Neural cell (in vitro differentiated cells): ENCODE measurements around the gene ADARB2. TPM values are rescaled to one million over a fixed set of nuclear protein-coding genes. Genes with fewer than 3 reads are reported as not detected.

ENCODE experiments used
- H2AFZ ChIP-seq: fragments of 200-600, 300-800 bp; sonication (generic), shearing (Covaris generic); 2 replicates; pipeline ENCODE4 v1.6.0; 2014; ENCODE audit warnings: low read depth, mild to moderate bottlenecking, antibody characterized with exemption, low read length, moderate library complexity
- H3F3A ChIP-seq: fragments of 200-600 bp; shearing (Covaris generic); 2 replicates; pipeline ENCODE4 v1.6.1; 2016; ENCODE audit warnings: mild to moderate bottlenecking, moderate library complexity, mixed read lengths, antibody characterized with exemption, low read length; ENCODE audit not compliant: insufficient read depth, poor library complexity, severe bottlenecking
- H3K27ac ChIP-seq: fragments of 200-600, 300-800 bp; sonication (generic), shearing (Covaris generic); 2 replicates; pipeline ENCODE4 v1.5.1; 2014; ENCODE audit warnings: mild to moderate bottlenecking, low read length, moderate library complexity
- H3K27me3 ChIP-seq: fragments of 300-800, 200-600 bp; sonication (generic), shearing (Covaris generic); 2 replicates; pipeline ENCODE4 v1.6.0; 2014; ENCODE audit warnings: mild to moderate bottlenecking, low read depth, low read length, moderate library complexity; ENCODE audit not compliant: insufficient read depth
- H3K36me3 ChIP-seq: fragments of 300-800, 200-600 bp; sonication (generic), shearing (Covaris generic); 2 replicates; pipeline ENCODE4 v1.5.1; 2014; ENCODE audit warnings: mild to moderate bottlenecking, antibody characterized with exemption, low read length, moderate library complexity; ENCODE audit not compliant: insufficient read depth
- H3K4me2 ChIP-seq: fragments of 300-800, 200-600 bp; sonication (generic), shearing (Covaris generic); 2 replicates; pipeline ENCODE4 v1.6.0; 2014; ENCODE audit warnings: mild to moderate bottlenecking, low read length
- H3K4me3 ChIP-seq: fragments of 300-800, 200-600 bp; sonication (generic), shearing (Covaris generic); 2 replicates; pipeline ENCODE4 v1.5.1; 2014; ENCODE audit warnings: mild to moderate bottlenecking, low read length, moderate library complexity
- H3K79me2 ChIP-seq: fragments of 200-600 bp; shearing (Covaris generic); replicated peaks from 2 replicates; pipeline ENCODE4 v1.6.0; 2014; ENCODE audit warnings: mild to moderate bottlenecking, low read length, moderate library complexity; ENCODE audit not compliant: insufficient read depth
- H3K9ac ChIP-seq: fragments of 300-800, 200-600 bp; sonication (generic), shearing (Covaris generic); 2 replicates; pipeline ENCODE4 v1.6.1; 2016; ENCODE audit warnings: mild to moderate bottlenecking, low read length, mixed read lengths
- H3K9me2 ChIP-seq: fragments of 200-600 bp; shearing (Covaris generic); 2 replicates; pipeline ENCODE4 v1.6.1; 2016; ENCODE audit warnings: mild to moderate bottlenecking, low read length, mixed read lengths; ENCODE audit not compliant: insufficient read depth
- H3K9me3 ChIP-seq: fragments of 200-600, 300-800 bp; sonication (generic), shearing (Covaris generic); 2 replicates; pipeline ENCODE4 v1.6.1; 2016; ENCODE audit warnings: mild to moderate bottlenecking, mixed run types, low read length, moderate library complexity, mixed read lengths
- H4K20me1 ChIP-seq: fragments of 200-600 bp; shearing (Covaris generic); 2 replicates; pipeline ENCODE4 v1.6.1; 2016; ENCODE audit warnings: mild to moderate bottlenecking, mixed run types; ENCODE audit not compliant: insufficient read depth
- CTCF ChIP-seq: fragments of 450-650 bp; IDR thresholded peaks from 2 replicates; pipeline ENCODE4 v1.5.1; 2014; ENCODE audit warnings: antibody characterized with exemption, mild to moderate bottlenecking, moderate library complexity; ENCODE audit not compliant: poor library complexity, severe bottlenecking
- EP300 ChIP-seq: fragments of 450-650 bp; conservative IDR thresholded peaks from 2 replicates; pipeline ENCODE4 v1.6.1; 2014; ENCODE audit warnings: antibody characterized with exemption, mild to moderate bottlenecking, moderate library complexity; ENCODE audit not compliant: poor library complexity, severe bottlenecking
- EZH2 ChIP-seq: fragments of 200-600, 300-800 bp; shearing (Covaris generic), sonication (generic); IDR thresholded peaks from 2 replicates; pipeline ENCODE4 v1.6.1; 2014; ENCODE audit warnings: antibody characterized with exemption, low read length, borderline replicate concordance, mild to moderate bottlenecking; ENCODE audit not compliant: insufficient read depth, poor library complexity, severe bottlenecking
- MXI1 ChIP-seq: fragments of 450-650 bp; conservative IDR thresholded peaks from 2 replicates; pipeline ENCODE4 v1.6.1; 2014; ENCODE audit warnings: antibody characterized with exemption, mild to moderate bottlenecking; ENCODE audit not compliant: poor library complexity, severe bottlenecking
- POLR2AphosphoS5 ChIP-seq: IDR thresholded peaks from 2 replicates; pipeline ENCODE4 v1.6.1; 2012
- RAD21 ChIP-seq: fragments of 450-650 bp; conservative IDR thresholded peaks from 2 replicates; pipeline ENCODE4 v1.6.1; 2014; ENCODE audit warnings: antibody characterized with exemption, mild to moderate bottlenecking, moderate library complexity
- REST ChIP-seq: IDR thresholded peaks from 2 replicates; pipeline ENCODE4 v1.6.1; 2012; ENCODE audit warnings: borderline replicate concordance
- SMC3 ChIP-seq: fragments of 450-650 bp; conservative IDR thresholded peaks from 2 replicates; pipeline ENCODE4 v1.6.1; 2014; ENCODE audit warnings: antibody characterized with exemption, mild to moderate bottlenecking, moderate library complexity; ENCODE audit not compliant: poor library complexity
- TAF1 ChIP-seq: IDR thresholded peaks from 2 replicates; pipeline ENCODE4 v1.6.1; 2012; ENCODE audit warnings: low read depth
- polyA plus RNA-seq: library from polyadenylated mRNA; depleted of rRNA; stranded (reverse); fragments of >200 nt; gene quantifications from 2 replicates; pipeline ENCODE4 v1.2.3, GENCODE V29; 2014

The ADARB2 gene
- polyA plus RNA-seq, 1 donor from 2014 or later = 3.6 TPM

- TF ChIP-seq MXI1 = no peak
- TF ChIP-seq RAD21 = no peak
- TF ChIP-seq REST = no peak
- no peak for TF ChIP-seq POLR2AphosphoS5
- no peak for TF ChIP-seq EP300
- H3K9ac ChIP-seq = no peak overlapping the region
- no peaks in the 10 kb centered on the region for H3K9me3 ChIP-seq
Observed at GRCh38 chr10:1665681-1666080, 71.6 kb downstream of the ADARB2 start.

GRCh38 chr10:1665021-1665661 is 72.2 kb downstream of the ADARB2 start:
- H3K9me2 ChIP-seq = no peaks in the 10 kb centered on the region
- no peaks in the 10 kb centered on the region for H3F3A ChIP-seq
- no peak overlapping the region for H3K4me2 ChIP-seq
- H3K9ac ChIP-seq = no peak overlapping the region
- TF ChIP-seq SMC3 (no peak), TAF1 (no peak), RAD21 (no peak), CTCF (no peak), REST (no peak), MXI1 (no peak), POLR2AphosphoS5 (no peak), EZH2 (no peak), EP300 (no peak)
- no peaks in the 10 kb centered on the region for H3K79me2 ChIP-seq
- H3K9me3 ChIP-seq = no peaks in the 10 kb centered on the region
- H3K27ac ChIP-seq = no peak overlapping the region
- no peak overlapping the region for H3K4me3 ChIP-seq
- H3K27me3 ChIP-seq = no peaks in the 10 kb centered on the region
- no peaks in the 10 kb centered on the region for H3K36me3 ChIP-seq
- H4K20me1 ChIP-seq = no peaks in the 10 kb centered on the region
- no peak overlapping the region for H2AFZ ChIP-seq

More at GRCh38 chr10:1665681-1666080, 71.6 kb downstream of the ADARB2 start:
- no peaks in the 10 kb centered on the region for H4K20me1 ChIP-seq
- no peak overlapping the region for H2AFZ ChIP-seq
- H3K79me2 ChIP-seq = no peaks in the 10 kb centered on the region
- H3F3A ChIP-seq = no peaks in the 10 kb centered on the region
- H3K27me3 ChIP-seq = no peaks in the 10 kb centered on the region
- H3K4me3 ChIP-seq = no peak overlapping the region
- no peak overlapping the region for H3K4me2 ChIP-seq
- no peaks in the 10 kb centered on the region for H3K36me3 ChIP-seq
- H3K27ac ChIP-seq = no peak overlapping the region
- no peaks in the 10 kb centered on the region for H3K9me2 ChIP-seq
